Measurements from ENCODE around the gene FOXL3. TPM values are rescaled to one million over a fixed set of nuclear protein-coding genes. Genes with fewer than 3 reads are reported as not detected.

FOXL3 gene
- total RNA-seq, 1 experiment from 2014 or later = not detected

- in situ Hi-C loops (cut with HindIII; ENCODE audit: low pct_unique_long_range_greater_than_20kb, low sequenced_read_pairs) = no loop called here
- no peak for DNase-seq (ENCODE audit: low read depth)
Measured at GRCh38 chr7:340200-340937, 50.4 kb downstream of the FOXL3 start.

Other genes starting within 250 kb of the FOXL3 start
- 26.8 and 28.8 TPM in 2 replicates for gene FAM20C, start 97.6 kb upstream of the FOXL3 start, total RNA-seq (2014; rRNA removed; shearing (Covaris generic); ENCODE audit: low replicate concordance)
- 24.6 and 25.8 TPM in 2 replicates for gene PDGFA, start 229.7 kb downstream of the FOXL3 start, total RNA-seq (2014; rRNA removed; shearing (Covaris generic); ENCODE audit: low replicate concordance)